NCI-H2196 treated with DMSO at 0.1 percent for 48 hours (cell line): Measurements from ENCODE around the gene TPRA1.

Source experiments
- DNase-seq: peaks from one replicate; lab custom pipeline; 2025; ENCODE audit not compliant: unreplicated experiment; lab: John Stamatoyannopoulos, UW

The TPRA1 gene

GRCh38 chr3:127590593-127591465 lies at the start of gene TPRA1:
Gene TPRA1 (minus strand): TSS chr3:127590733. CDS start chr3:127580146, 10,587 bp downstream.
- DNase-seq, result peak; percentile 98

- no peak for DNase-seq
Observed at GRCh38 chr3:127640042-127640355, 49.5 kb upstream of the TPRA1 start.

- DNase-seq, result peak; percentile 91
Observed at GRCh38 chr3:127639173-127640041, 48.9 kb upstream of the TPRA1 start.

- DNase-seq, result no peak
Observed at GRCh38 chr3:127637971-127638370, 47.4 kb upstream of the TPRA1 start.

GRCh38 chr3:127637546-127637945 lies 47.0 kb upstream of the TPRA1 start:
- peak; percentile 25 for DNase-seq

- DNase-seq, result no peak
Observed at GRCh38 chr3:127634653-127635052, 44.1 kb upstream of the TPRA1 start.

- no peak for DNase-seq
Observed at GRCh38 chr3:127632035-127632820, 41.7 kb upstream of the TPRA1 start.

- DNase-seq, result no peak
Observed at GRCh38 chr3:127630811-127631714, 40.5 kb upstream of the TPRA1 start.

GRCh38 chr3:127629467-127630403 lies 39.2 kb upstream of the TPRA1 start:
- no peak for DNase-seq

GRCh38 chr3:127628788-127629466 lies 38.4 kb upstream of the TPRA1 start, which contains the start of gene PODXL2:
Gene PODXL2 (plus strand): TSS chr3:127629185. CDS start chr3:127629220, 35 bp downstream.
- peak; percentile 87 for DNase-seq

- no peak for DNase-seq
Observed at GRCh38 chr3:127628426-127628787, 37.9 kb upstream of the TPRA1 start.

GRCh38 chr3:127625821-127626220 lies 35.3 kb upstream of the TPRA1 start:
- DNase-seq, result no peak

GRCh38 chr3:127624063-127624462 lies 33.5 kb upstream of the TPRA1 start:
- DNase-seq, result no peak

- DNase-seq, result no peak
Observed at GRCh38 chr3:127622772-127623576, 32.4 kb upstream of the TPRA1 start.

GRCh38 chr3:127622031-127622430 lies 31.5 kb upstream of the TPRA1 start:
- no peak for DNase-seq

GRCh38 chr3:127620637-127621375 lies 30.3 kb upstream of the TPRA1 start:
- no peak for DNase-seq

- no peak for DNase-seq
Observed at GRCh38 chr3:127618891-127619290, 28.4 kb upstream of the TPRA1 start.
